ENCODE data around the gene FNDC5. TPM values are rescaled to one million over a fixed set of nuclear protein-coding genes. Genes with fewer than 3 reads are reported as not detected.

FNDC5 gene
- total RNA-seq, 5 donors from 2014 or later (not counting 1 experiment from before 2014, with no cell fraction given), result not detected

DNA sequence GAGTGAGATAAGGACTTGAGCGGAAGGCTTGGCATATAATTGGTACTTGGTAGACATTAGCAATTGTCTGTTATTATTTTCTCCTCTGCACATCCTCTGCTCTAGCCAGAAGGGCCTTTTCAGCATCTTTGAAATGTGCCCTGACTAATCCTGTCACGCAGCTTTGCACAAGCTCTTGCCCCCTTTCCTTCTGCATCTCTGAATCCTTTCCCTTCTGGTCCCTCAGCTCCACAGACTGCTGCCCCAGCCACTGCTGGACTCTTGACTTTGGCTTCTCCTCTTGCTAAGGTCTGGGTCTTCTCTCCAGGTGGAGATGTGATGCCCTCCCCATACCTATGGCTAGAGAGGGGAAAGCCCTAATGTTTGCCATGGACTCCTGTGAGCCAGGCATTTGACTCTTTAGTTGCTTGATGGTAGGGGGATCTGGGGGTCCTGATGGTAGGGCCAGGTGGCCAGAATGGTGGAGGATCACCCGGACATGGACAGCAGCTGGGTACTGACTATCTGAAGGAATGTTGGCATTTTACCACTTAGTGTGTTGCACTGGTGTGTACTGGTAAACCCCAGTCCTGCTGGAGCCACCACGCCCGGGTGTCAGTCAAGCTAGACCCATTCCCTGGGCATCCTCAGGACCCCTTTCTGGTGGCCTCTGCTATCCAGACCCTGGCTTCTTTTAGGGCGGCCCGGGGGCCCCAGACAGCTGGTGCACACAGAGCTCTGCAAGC lies 20.0 kb upstream of the FNDC5 start:
- H3K27me3 ChIP-seq (replicated peaks in 1 of 2; ENCODE audit: control insufficient read depth in 2 of 2, extremely low read depth in 1 of 2, insufficient read depth in 2 of 2, low read length in 1 of 2), result peaks cover 10 to 89% of the 10 kb centered on the region in 2 experiments
- H3K27ac ChIP-seq (ENCODE audit: low read length), result no peak overlapping the region
- DNase-seq (no peak), ATAC-seq (replicated peaks in 1 of 4) (no peak)
- H3K4me3 ChIP-seq (ENCODE audit: control insufficient read depth in 1 of 2, extremely low read depth in 1 of 2, low read length in 1 of 2), result no peak overlapping the region
- Mint-ChIP-seq H3K27me3 (peaks cover 65 to 72% of the 10 kb centered on the region in 2 donors), H3K9me3 (no peaks in the 10 kb centered on the region), H3K36me3 (no peaks in the 10 kb centered on the region), H3K4me1 (peaks cover 6 to 19% (median 12%) of the 10 kb centered on the region in 3 donors), H3K4me3 (no peak overlapping the region), H3K27ac (no peak overlapping the region)
- H3K36me3 ChIP-seq (ENCODE audit: control insufficient read depth in 2 of 2, extremely low read depth in 1 of 2, insufficient read depth in 1 of 2, low read length in 1 of 2), result no peaks in the 10 kb centered on the region
- POLR2A ChIA-PET, result no interaction called here
- CTCF ChIA-PET, result no interaction called here
- no peaks in the 10 kb centered on the region for H3K9me3 ChIP-seq
- WGBS (ENCODE audit: insufficient coverage), result 84% methylated on average over 6 of the region's 7 CpGs
- H3K4me1 ChIP-seq (ENCODE audit: control insufficient read depth in 1 of 2, extremely low read depth in 1 of 2, insufficient read depth in 2 of 2, low read length in 2 of 2), result peaks cover 0 to 24% of the 10 kb centered on the region in 2 experiments

DNA sequence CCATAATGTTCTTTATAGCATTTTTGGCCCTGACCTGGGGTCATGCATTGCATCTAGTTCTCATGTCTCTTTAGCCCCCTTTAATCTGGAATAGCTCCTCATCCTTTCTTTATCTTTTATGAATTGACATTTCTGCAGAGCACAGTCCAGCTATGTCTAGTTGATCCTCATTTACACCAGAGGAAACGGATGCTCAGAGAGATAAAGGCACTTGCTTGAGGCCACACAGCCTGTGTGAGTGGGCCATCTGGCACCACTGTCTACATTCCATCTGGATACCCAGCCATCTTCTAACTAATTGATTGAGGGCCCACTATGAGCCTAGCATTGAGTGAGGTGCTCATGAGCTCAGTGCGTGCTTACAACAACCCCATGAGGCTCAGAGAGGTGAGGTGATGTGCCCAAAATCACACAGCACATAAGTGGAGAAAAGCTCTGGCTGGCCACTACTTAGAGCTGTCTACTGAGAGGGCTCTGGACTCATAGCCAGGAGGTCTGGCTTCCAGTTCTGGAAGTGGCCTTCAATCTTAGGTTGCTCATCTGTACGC lies 19.1 kb upstream of the FNDC5 start:
- WGBS (ENCODE audit: insufficient coverage), result 93% methylated on average over 2 of the region's 3 CpGs
- POLR2A ChIA-PET, result no interaction called here
- no peak overlapping the region for H3K4me3 ChIP-seq (ENCODE audit: control insufficient read depth in 1 of 2, extremely low read depth in 1 of 2, low read length in 1 of 2)
- no peak overlapping the region for H3K27ac ChIP-seq (ENCODE audit: low read length)
- H3K4me1 ChIP-seq (ENCODE audit: control insufficient read depth in 1 of 2, extremely low read depth in 1 of 2, insufficient read depth in 2 of 2, low read length in 2 of 2), result peaks cover 0 to 24% of the 10 kb centered on the region in 2 experiments
- Mint-ChIP-seq H3K9me3 (no peaks in the 10 kb centered on the region), H3K27me3 (peaks cover 74 to 80% of the 10 kb centered on the region in 2 donors), H3K4me1 (peaks cover 8 to 24% (median 18%) of the 10 kb centered on the region in 3 donors), H3K36me3 (no peaks in the 10 kb centered on the region), H3K27ac (peak overlapping the region in 1 of 2 donors; percentile 10), H3K4me3 (no peak overlapping the region)
- DNase-seq, result no peak
- peaks cover 10 to 88% of the 10 kb centered on the region in 2 experiments for H3K27me3 ChIP-seq (replicated peaks in 1 of 2; ENCODE audit: control insufficient read depth in 2 of 2, extremely low read depth in 1 of 2, insufficient read depth in 2 of 2, low read length in 1 of 2)
- ATAC-seq (replicated peaks in 1 of 4), result no peak
- CTCF ChIA-PET, result no interaction called here
- no peaks in the 10 kb centered on the region for H3K9me3 ChIP-seq
- H3K36me3 ChIP-seq (ENCODE audit: control insufficient read depth in 2 of 2, extremely low read depth in 1 of 2, insufficient read depth in 1 of 2, low read length in 1 of 2), result no peaks in the 10 kb centered on the region

DNA sequence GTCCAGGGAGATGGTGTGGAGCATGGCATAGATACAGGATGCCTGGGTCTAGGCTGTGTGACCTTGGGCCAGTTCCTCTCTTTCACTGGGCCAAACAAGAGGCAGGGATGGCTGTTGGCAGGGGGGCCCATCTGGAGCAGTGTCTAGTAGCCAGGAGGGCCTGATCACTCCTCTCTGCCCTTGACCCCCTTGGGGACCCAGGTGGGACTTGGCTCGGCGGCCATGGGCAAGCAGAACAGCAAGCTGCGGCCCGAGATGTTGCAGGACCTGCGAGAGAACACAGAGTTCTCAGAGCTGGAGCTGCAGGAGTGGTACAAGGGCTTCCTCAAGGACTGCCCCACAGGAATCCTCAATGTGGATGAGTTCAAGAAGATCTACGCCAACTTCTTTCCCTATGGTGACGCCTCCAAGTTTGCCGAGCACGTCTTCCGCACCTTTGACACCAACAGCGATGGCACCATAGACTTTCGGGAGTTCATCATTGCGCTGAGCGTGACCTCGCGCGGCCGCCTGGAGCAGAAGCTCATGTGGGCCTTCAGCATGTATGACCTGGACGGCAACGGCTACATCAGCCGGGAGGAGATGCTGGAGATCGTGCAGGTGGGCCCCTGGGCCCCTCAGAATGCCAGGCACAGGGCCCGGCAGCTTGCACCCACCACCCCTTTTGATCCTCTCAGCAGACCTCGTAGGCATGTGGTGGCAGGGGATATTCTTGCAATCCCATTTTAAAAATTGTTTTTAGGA lies 18.1 kb upstream of the FNDC5 start:
- Histone ChIP-seq H3K36me3 (ENCODE audit: control insufficient read depth in 2 of 2, extremely low read depth in 1 of 2, insufficient read depth in 1 of 2, low read length in 1 of 2) (no peaks in the 10 kb centered on the region), H3K4me1 (ENCODE audit: control insufficient read depth in 1 of 2, extremely low read depth in 1 of 2, insufficient read depth in 2 of 2, low read length in 2 of 2) (peaks cover 0 to 23% of the 10 kb centered on the region in 2 experiments), H3K27ac (ENCODE audit: low read length) (no peak overlapping the region), H3K27me3 (replicated peaks in 1 of 2; ENCODE audit: control insufficient read depth in 2 of 2, extremely low read depth in 1 of 2, insufficient read depth in 2 of 2, low read length in 1 of 2) (peaks cover 10 to 88% of the 10 kb centered on the region in 2 experiments), H3K9me3 (no peaks in the 10 kb centered on the region), H3K4me3 (ENCODE audit: control insufficient read depth in 1 of 2, extremely low read depth in 1 of 2, low read length in 1 of 2) (no peak overlapping the region)
- ATAC-seq (replicated peaks in 1 of 4) (no peak), DNase-seq (no peak)
- Mint-ChIP-seq H3K4me1 (peaks cover 8 to 23% (median 18%) of the 10 kb centered on the region in 3 donors), H3K27ac (no peak overlapping the region), H3K9me3 (no peaks in the 10 kb centered on the region), H3K36me3 (no peaks in the 10 kb centered on the region), H3K27me3 (peaks cover 81 to 85% of the 10 kb centered on the region in 2 donors), H3K4me3 (no peak overlapping the region)
- ChIA-PET CTCF (no interaction called here), POLR2A (no interaction called here)
- 90% methylated on average over 18 of the region's 24 CpGs for WGBS (ENCODE audit: insufficient coverage)

DNA sequence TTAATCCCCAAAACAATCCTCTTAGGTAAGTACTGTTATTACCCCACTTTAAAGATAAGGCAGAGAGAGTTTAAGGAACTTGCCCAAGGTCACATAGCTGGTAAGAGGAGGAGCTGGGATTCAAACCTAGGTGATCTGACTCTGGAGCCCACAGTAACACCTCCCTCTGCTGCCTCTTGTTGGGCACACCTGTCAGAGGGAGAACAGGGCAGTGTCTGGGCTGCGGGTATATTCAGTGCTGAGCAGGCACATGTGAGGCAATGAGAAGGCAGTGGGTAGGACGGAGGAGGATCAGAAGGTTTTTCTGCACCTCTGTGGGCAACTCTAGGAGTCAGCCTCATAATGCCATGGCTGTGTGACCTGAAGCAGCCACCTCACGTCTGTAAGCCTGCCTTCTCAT lies 17.4 kb upstream of the FNDC5 start:
- H3K4me3 Mint-ChIP-seq, result no peak overlapping the region
- Histone ChIP-seq H3K36me3 (ENCODE audit: control insufficient read depth in 2 of 2, extremely low read depth in 1 of 2, insufficient read depth in 1 of 2, low read length in 1 of 2) (no peaks in the 10 kb centered on the region), H3K9me3 (no peaks in the 10 kb centered on the region), H3K4me3 (ENCODE audit: control insufficient read depth in 1 of 2, extremely low read depth in 1 of 2, low read length in 1 of 2) (no peak overlapping the region), H3K27ac (ENCODE audit: low read length) (no peak overlapping the region), H3K4me1 (ENCODE audit: control insufficient read depth in 1 of 2, extremely low read depth in 1 of 2, insufficient read depth in 2 of 2, low read length in 2 of 2) (peaks cover 0 to 16% of the 10 kb centered on the region in 2 experiments), H3K27me3 (replicated peaks in 1 of 2; ENCODE audit: control insufficient read depth in 2 of 2, extremely low read depth in 1 of 2, insufficient read depth in 2 of 2, low read length in 1 of 2) (peaks cover 10 to 87% of the 10 kb centered on the region in 2 experiments)
- WGBS (ENCODE audit: insufficient coverage), result no CpG with 5 or more reads among the region's 3 CpGs
- peaks cover 85 to 86% of the 10 kb centered on the region in 2 donors for H3K27me3 Mint-ChIP-seq
- ChIA-PET POLR2A (no interaction called here), CTCF (no interaction called here)
- no peaks in the 10 kb centered on the region for H3K36me3 Mint-ChIP-seq
- no peak overlapping the region for H3K27ac Mint-ChIP-seq
- ATAC-seq (replicated peaks in 1 of 4) (no peak), DNase-seq (no peak)
- H3K9me3 Mint-ChIP-seq, result no peaks in the 10 kb centered on the region
- H3K4me1 Mint-ChIP-seq, result peaks cover 8 to 21% (median 18%) of the 10 kb centered on the region in 3 donors

DNA sequence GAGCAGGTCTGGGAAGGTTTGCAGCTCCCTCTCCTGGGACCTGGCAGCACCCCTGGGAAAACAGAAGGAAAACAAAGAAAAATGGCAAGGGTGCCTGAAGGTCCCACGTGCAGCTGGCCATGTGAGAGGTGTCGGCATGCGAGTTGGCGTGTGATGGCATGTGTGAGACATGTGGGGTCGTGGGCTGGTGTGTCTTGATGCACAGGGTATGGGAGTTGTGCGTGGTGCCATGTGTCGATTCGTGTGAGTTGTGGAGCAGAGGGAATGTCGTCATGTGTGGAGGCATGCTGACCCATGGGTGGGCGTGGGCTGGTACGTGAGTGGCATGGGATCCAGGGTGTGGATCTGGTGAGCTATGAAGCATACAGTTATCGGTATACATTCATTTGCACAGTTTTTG lies 16.9 kb upstream of the FNDC5 start:
- Mint-ChIP-seq H3K4me1 (peaks cover 6 to 19% (median 16%) of the 10 kb centered on the region in 3 donors), H3K27ac (peak overlapping the region in 1 of 2 donors; percentile 13), H3K36me3 (no peaks in the 10 kb centered on the region), H3K9me3 (no peaks in the 10 kb centered on the region), H3K4me3 (no peak overlapping the region), H3K27me3 (peaks cover 82 to 84% of the 10 kb centered on the region in 2 donors)
- Histone ChIP-seq H3K27ac (ENCODE audit: low read length) (no peak overlapping the region), H3K4me3 (ENCODE audit: control insufficient read depth in 1 of 2, extremely low read depth in 1 of 2, low read length in 1 of 2) (no peak overlapping the region), H3K27me3 (replicated peaks in 1 of 2; ENCODE audit: control insufficient read depth in 2 of 2, extremely low read depth in 1 of 2, insufficient read depth in 2 of 2, low read length in 1 of 2) (peaks cover 10 to 83% of the 10 kb centered on the region in 2 experiments), H3K36me3 (ENCODE audit: control insufficient read depth in 2 of 2, extremely low read depth in 1 of 2, insufficient read depth in 1 of 2, low read length in 1 of 2) (no peaks in the 10 kb centered on the region), H3K4me1 (ENCODE audit: control insufficient read depth in 1 of 2, extremely low read depth in 1 of 2, insufficient read depth in 2 of 2, low read length in 2 of 2) (peaks cover 0 to 12% of the 10 kb centered on the region in 2 experiments), H3K9me3 (no peaks in the 10 kb centered on the region)
- DNase-seq, result no peak
- ChIA-PET CTCF (no interaction called here), POLR2A (no interaction called here)
- ATAC-seq (replicated peaks in 1 of 4), result no peak
- WGBS (ENCODE audit: insufficient coverage), result 64% methylated on average over 11 of the region's 12 CpGs

DNA sequence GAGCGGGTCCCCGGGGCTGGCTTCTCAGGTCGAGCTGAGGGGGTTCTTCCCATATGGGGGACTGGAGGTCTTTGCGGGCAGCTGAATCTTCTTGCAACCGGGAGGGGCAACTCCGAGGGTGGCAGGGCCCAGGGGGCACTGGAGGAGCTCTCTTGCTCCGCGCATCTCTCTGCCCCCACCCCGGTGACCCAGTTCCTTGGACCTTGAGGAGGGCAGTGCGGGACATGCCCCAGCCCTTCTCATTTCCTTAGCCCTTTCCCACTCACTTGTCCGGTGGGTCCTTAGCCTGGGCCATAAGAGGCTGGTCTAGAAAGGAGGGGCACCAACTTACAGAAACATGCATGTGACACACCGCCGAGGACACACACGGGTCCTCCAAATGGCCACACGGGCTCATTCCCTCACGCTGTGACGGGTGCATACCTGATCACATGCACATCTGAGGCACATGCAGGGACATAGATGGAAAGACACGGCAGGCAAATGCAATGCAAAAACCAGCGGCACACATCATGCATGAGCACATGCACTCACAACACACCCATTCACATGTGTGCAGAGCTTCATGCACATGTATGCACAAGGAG lies 16.2 kb upstream of the FNDC5 start:
- ChIA-PET POLR2A (no interaction called here), CTCF (no interaction called here)
- H3K27ac ChIP-seq (ENCODE audit: low read length), result no peak overlapping the region
- H3K4me3 ChIP-seq (ENCODE audit: control insufficient read depth in 1 of 2, extremely low read depth in 1 of 2, low read length in 1 of 2), result no peak overlapping the region
- DNase-seq (no peak), ATAC-seq (replicated peaks in 1 of 4) (no peak)
- 42% methylated on average over 16 of the region's 19 CpGs for WGBS (ENCODE audit: insufficient coverage)
- H3K4me1 ChIP-seq (ENCODE audit: control insufficient read depth in 1 of 2, extremely low read depth in 1 of 2, insufficient read depth in 2 of 2, low read length in 2 of 2), result peaks cover 0 to 9% of the 10 kb centered on the region in 2 experiments
- H3K9me3 Mint-ChIP-seq, result no peaks in the 10 kb centered on the region
- peaks cover 75 to 77% of the 10 kb centered on the region in 2 donors for H3K27me3 Mint-ChIP-seq
- no peaks in the 10 kb centered on the region for H3K9me3 ChIP-seq
- no peak overlapping the region for H3K4me3 Mint-ChIP-seq
- peaks cover 1 to 12% (median 9%) of the 10 kb centered on the region in 3 donors for H3K4me1 Mint-ChIP-seq
- no peaks in the 10 kb centered on the region for H3K36me3 Mint-ChIP-seq
- no peak overlapping the region for H3K27ac Mint-ChIP-seq
- no peaks in the 10 kb centered on the region for H3K36me3 ChIP-seq (ENCODE audit: control insufficient read depth in 2 of 2, extremely low read depth in 1 of 2, insufficient read depth in 1 of 2, low read length in 1 of 2)
- H3K27me3 ChIP-seq (replicated peaks in 1 of 2; ENCODE audit: control insufficient read depth in 2 of 2, extremely low read depth in 1 of 2, insufficient read depth in 2 of 2, low read length in 1 of 2), result peaks cover 7 to 81% of the 10 kb centered on the region in 2 experiments
